ENCODE results near the gene KCNH3. TPM values are rescaled to one million over a fixed set of nuclear protein-coding genes. Genes with fewer than 3 reads are reported as not detected.

The KCNH3 gene
- total RNA-seq, 2 experiments from 2014 or later, result 0.58 to 0.90 TPM

DNA sequence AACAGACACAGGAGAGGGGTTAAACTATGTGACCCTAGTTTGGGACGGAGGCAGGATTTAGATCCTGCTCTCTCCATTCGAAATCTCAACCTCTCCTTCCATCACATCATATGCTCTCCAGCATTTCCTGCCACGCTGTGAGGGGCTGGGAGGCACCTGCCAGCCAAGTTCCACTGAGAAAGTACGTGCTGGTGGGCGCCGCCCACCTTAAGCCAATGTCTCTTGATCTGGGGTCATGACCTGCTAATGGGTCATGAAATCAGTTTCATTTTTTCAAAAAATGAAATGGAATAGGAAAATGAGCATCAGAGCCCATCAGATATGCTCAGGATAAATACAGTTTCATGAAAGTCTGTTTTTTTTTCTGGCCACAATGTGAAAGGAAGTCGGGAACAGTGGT, 21.9 kb downstream of the KCNH3 start:
- DNase-seq, result no peak
- peaks cover 57% of the 10 kb centered on the region for H3K4me1 Mint-ChIP-seq
- ChIA-PET CTCF (interaction anchor here (0.8 to 6.6 kb wide), 4 partner anchors 19 to 203 kb away, joined by 3 to 41 read pairs (median 18); no protein-coding TSS in a partner anchor), POLR2A (interaction anchor here (0.5 kb wide), 1 partner anchor 16 kb away, joined by 3 read pairs; no protein-coding TSS in a partner anchor)
- H3K9me3 Mint-ChIP-seq, result no peaks in the 10 kb centered on the region
- peak overlapping the region; percentile 34 for H3K27ac Mint-ChIP-seq
- peaks cover 65% of the 10 kb centered on the region for H3K36me3 Mint-ChIP-seq (ENCODE audit: low read depth)
- no peak overlapping the region for H3K4me3 Mint-ChIP-seq
- H3K27me3 Mint-ChIP-seq, result no peaks in the 10 kb centered on the region

DNA sequence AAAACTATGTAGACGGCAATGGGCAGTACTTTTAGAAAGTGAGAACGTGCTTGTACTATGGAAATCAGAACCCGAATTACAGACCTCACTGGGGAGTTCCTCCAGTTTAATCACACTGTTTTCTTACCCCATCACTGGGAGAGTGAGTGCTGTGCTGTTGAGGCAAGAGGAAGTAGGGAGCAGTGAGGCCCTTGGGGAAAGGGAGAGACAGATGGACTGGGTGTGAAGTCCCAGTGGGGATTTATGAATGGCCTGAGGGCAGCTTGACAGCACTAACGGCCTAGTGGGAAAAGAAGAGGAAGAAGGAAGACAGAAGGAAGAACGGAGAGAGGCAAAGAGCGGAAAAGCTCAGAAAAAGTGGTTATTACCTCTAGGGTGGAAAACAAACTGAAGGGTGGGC, 23.4 kb downstream of the KCNH3 start:
- H3K27ac Mint-ChIP-seq, result peak overlapping the region; percentile 8
- peaks cover 65% of the 10 kb centered on the region for H3K4me1 Mint-ChIP-seq
- H3K9me3 Mint-ChIP-seq, result no peaks in the 10 kb centered on the region
- H3K27me3 Mint-ChIP-seq, result no peaks in the 10 kb centered on the region
- H3K4me3 Mint-ChIP-seq, result no peak overlapping the region
- CTCF ChIA-PET, result interaction anchor here (1.2 to 6.6 kb wide), 5 partner anchors 9 to 204 kb away, joined by 4 to 41 read pairs (median 21); no protein-coding TSS in a partner anchor
- H3K36me3 Mint-ChIP-seq (ENCODE audit: low read depth), result peaks cover 65% of the 10 kb centered on the region
- POLR2A ChIA-PET, result interaction anchor here (1.0 to 5.9 kb wide), 3 partner anchors 9 to 195 kb away, joined by 3 to 76 read pairs (median 3); partner anchors contain the start of gene SPATS2
- DNase-seq, result no peak

DNA sequence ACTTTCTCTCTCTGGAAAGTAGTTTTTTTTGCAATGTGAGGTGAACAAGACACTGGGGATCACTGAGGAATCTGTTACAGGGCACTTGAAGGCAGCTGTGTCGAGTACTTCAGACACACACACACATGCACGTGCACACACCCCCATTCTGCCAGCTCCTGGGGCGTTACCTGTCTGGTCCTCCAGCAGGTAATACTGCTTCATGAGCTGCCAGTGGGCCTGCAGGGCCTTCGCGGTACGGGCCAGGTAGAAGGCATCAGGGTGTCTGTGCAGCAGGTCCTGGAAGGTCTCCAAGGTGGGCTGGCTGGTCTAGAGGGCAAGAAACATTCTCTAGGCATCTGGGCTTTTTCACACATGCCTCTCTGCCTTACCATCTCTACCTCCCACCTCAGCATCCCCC, 24.0 kb downstream of the KCNH3 start:
- Mint-ChIP-seq H3K9me3 (no peaks in the 10 kb centered on the region), H3K4me1 (peaks cover 68% of the 10 kb centered on the region), H3K27me3 (no peaks in the 10 kb centered on the region), H3K4me3 (no peak overlapping the region), H3K27ac (peak overlapping the region; percentile 80), H3K36me3 (ENCODE audit: low read depth) (peaks cover 67% of the 10 kb centered on the region)
- CTCF ChIA-PET, result interaction anchor here (0.7 to 6.6 kb wide), 5 partner anchors 10 to 205 kb away, joined by 3 to 41 read pairs (median 21); no protein-coding TSS in a partner anchor
- POLR2A ChIA-PET, result interaction anchor here (0.9 to 5.9 kb wide), 4 partner anchors 10 to 240 kb away, joined by 3 to 76 read pairs (median 4); partner anchors contain the start of genes SPATS2 and TROAP
- DNase-seq, result no peak

DNA sequence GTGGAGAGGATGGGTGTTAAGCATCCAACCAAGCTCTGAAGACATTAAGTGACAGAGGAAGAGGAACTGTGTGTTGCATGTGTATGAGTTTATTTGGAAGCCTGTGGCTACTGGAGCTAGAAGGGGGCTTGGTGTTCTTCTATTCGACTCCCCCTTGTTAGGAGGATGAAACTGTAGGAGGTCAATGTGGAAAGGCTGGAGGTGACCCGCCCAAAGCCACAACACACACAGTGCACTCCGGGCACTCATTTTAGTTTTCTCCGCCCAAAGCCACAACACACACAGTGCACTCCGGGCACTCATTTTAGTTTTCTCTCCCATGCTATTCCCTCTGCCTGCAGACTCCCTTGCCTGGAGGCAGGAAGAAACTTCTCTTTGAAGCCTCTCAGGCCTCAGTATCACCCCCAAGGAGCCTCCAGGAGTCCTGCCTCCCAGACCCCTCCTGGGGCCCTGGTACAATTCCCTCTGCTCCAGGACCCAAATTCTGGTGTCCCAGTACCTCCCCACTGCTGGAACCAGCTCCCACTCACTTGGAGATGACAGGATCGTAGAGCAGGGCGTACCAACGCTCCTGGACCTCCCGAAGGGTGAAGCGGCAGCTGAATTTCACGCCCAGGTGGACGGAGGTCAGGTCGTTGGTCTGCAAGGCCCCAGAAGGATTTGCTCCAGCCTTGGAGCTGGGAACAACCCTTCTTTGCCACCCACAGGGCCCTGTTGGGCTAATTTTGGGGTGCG, 25.3 kb downstream of the KCNH3 start:
- CTCF ChIA-PET, result interaction anchor here (1.0 to 6.6 kb wide), 5 partner anchors 11 to 206 kb away, joined by 4 to 41 read pairs (median 21); partner anchors contain the start of gene PRPF40B
- peak overlapping the region; percentile 19 for H3K4me3 Mint-ChIP-seq

DNA sequence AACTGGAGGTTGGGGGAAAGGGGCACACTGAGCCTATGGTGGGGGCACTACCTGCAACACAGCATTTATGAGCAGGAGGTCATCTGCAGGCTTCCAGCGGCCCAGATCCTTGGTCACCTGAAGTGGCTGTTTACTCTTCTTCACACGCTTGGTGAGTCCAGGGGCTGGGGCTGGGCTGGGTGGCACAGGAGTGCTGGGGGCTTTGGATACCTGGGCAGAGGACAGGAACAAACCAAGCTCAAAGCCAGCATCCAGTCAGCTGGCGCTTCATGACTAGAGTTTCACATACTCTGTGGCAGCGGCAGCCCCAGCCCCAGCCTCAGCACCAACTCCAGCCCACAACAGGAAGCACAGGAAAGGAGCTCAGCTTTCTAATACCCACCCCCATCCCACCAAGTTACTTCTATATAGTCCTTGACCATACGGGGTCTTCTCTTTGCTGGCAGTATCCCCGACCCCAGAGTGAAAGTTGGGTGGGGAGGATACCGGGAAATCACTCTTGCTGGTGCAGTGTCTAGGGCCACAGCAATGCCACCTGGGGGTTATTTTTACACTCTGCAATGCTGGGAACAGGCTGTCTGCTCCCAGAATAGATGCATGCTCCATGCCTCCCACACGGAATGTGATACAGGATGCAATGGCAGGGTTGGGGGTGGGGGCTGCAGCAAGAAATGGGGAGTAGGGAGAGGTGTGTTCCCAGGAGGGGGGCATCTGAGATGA, 26.0 kb downstream of the KCNH3 start:
- POLR2A ChIA-PET, result interaction anchor here (0.6 to 5.9 kb wide), 9 partner anchors 12 to 710 kb away, joined by 3 to 76 read pairs (median 3); partner anchors contain the start of genes PRPF40B, SPATS2 and TMBIM6
- CTCF ChIA-PET, result interaction anchor here (0.6 to 6.6 kb wide), 6 partner anchors 12 to 506 kb away, joined by 4 to 41 read pairs (median 12); partner anchors contain the start of gene PRPF40B

More for the DNA sequence above, 25.3 kb downstream of the KCNH3 start:
- Mint-ChIP-seq H3K27ac (peak overlapping the region; percentile 80), H3K27me3 (no peaks in the 10 kb centered on the region), H3K9me3 (no peaks in the 10 kb centered on the region), H3K36me3 (ENCODE audit: low read depth) (peaks cover 66% of the 10 kb centered on the region), H3K4me1 (peaks cover 77% of the 10 kb centered on the region)
- DNase-seq, result no peak
- POLR2A ChIA-PET, result interaction anchor here (0.6 to 5.9 kb wide), 9 partner anchors 11 to 242 kb away, joined by 3 to 76 read pairs (median 3); partner anchors contain the start of genes PRPF40B, TMBIM6 and TROAP

DNA sequence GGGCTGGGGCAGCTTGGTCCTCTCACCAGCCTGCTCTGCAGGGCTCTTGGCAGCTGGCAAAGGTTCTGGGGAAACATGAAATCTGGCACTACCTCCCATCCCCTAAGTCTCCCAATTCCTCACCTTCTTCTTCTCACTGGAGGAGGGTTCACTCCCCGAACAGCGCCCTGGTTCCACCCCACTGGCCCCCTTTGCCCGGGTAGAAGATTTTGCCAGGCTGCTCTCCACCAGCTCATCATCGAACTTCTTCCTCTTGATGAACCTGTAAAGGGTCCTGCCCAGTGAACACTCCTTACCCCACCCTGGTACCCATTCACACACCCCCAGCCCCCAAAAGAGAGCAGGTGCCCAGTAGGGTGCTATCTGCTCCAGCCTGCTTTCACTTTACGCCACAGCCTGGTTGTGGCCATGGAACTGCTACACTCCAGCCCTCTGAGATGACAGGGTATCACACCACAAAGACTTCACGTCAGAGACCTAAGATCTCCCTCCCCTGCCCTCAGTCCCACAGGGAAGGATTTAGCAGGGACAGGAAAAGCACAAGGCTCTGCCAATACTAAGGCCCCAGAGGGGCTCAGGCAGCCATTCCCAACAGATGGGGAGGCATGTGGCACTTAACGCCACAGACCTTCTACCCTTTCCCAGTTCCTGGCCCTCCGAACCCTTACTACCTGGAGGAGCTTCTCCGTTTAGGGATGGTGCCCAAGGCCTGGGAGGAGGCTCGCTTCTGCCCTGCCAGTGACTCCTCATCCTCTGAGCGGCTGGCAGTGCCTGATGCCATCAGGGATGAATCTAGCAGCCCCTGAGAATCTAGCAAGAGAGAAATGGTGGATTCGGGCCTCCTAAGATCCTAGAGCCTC, 26.8 kb downstream of the KCNH3 start:
- POLR2A ChIA-PET, result interaction anchor here (0.6 to 5.9 kb wide), 10 partner anchors 11 to 711 kb away, joined by 3 to 76 read pairs (median 4); partner anchors contain the start of genes SPATS2 and TMBIM6

More for the DNA sequence above, 26.0 kb downstream of the KCNH3 start:
- peak overlapping the region; percentile 19 for H3K4me3 Mint-ChIP-seq
- peak overlapping the region; percentile 80 for H3K27ac Mint-ChIP-seq
- no peaks in the 10 kb centered on the region for H3K27me3 Mint-ChIP-seq
- peak; percentile 58 for DNase-seq
- H3K36me3 Mint-ChIP-seq (ENCODE audit: low read depth), result peaks cover 61% of the 10 kb centered on the region
- no peaks in the 10 kb centered on the region for H3K9me3 Mint-ChIP-seq
- peaks cover 77% of the 10 kb centered on the region for H3K4me1 Mint-ChIP-seq

DNA sequence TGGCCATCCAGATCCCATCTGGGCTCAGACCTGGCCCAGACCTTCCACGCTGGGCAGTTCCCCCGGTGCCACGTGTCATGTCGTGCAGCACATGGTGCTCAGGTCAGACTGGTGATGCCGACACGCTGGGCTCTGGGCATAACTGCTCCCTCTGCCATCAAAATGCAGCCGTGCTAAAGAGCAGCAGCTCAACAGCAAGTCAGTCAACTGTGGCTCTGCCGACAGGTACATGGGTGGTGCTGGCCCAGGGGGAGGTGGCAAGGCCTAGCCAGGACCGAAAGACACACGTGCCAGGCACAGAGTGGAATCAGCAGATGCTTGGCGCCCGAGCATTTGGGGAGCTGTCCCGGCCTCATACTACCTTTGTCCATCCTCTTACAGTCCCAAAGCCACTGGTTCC, 27.5 kb downstream of the KCNH3 start:
- Mint-ChIP-seq H3K27me3 (no peaks in the 10 kb centered on the region), H3K4me1 (peaks cover 73% of the 10 kb centered on the region), H3K9me3 (no peaks in the 10 kb centered on the region)

More for the DNA sequence above, 26.8 kb downstream of the KCNH3 start:
- Mint-ChIP-seq H3K27ac (peak overlapping the region; percentile 80), H3K4me1 (peaks cover 77% of the 10 kb centered on the region), H3K36me3 (ENCODE audit: low read depth) (peaks cover 53% of the 10 kb centered on the region), H3K4me3 (peak overlapping the region; percentile 38), H3K9me3 (no peaks in the 10 kb centered on the region), H3K27me3 (no peaks in the 10 kb centered on the region)
- DNase-seq, result peak; percentile 33
- CTCF ChIA-PET, result interaction anchor here (0.6 to 6.6 kb wide), 8 partner anchors 13 to 506 kb away, joined by 4 to 41 read pairs (median 8); partner anchors contain the start of genes PRPF40B and TMBIM6

DNA sequence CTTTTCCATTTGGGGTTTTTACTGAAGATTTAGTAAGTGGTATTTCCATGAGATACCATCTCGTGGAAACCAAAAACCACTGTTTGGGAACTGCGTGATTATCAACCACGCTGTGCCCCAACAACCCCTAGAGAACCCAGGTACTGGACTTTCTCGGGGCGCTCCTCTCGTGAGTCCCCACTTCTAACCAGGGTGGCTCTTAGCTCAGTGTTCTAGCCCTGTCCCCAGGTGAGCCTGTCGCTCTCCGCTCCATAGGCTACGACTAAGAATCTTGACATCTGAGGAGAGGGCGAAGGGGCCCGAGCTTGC, 28.4 kb downstream of the KCNH3 start:
- Mint-ChIP-seq H3K4me3 (peak overlapping the region; percentile 97), H3K9me3 (no peaks in the 10 kb centered on the region), H3K27ac (peak overlapping the region; percentile 89), H3K4me1 (peaks cover 70% of the 10 kb centered on the region), H3K27me3 (no peaks in the 10 kb centered on the region), H3K36me3 (ENCODE audit: low read depth) (peaks cover 37% of the 10 kb centered on the region)
- ChIA-PET POLR2A (interaction anchor here (0.6 to 5.9 kb wide), 12 partner anchors 8 to 437 kb away, joined by 3 to 76 read pairs (median 6); partner anchors contain the start of genes PRPF40B, SPATS2, TMBIM6 and TUBA1B), CTCF (interaction anchor here (1.3 to 2.4 kb wide), 7 partner anchors 12 to 174 kb away, joined by 3 to 11 read pairs (median 6); partner anchors contain the start of genes PRPF40B and TMBIM6)
- DNase-seq, result no peak

More for the DNA sequence above, 27.5 kb downstream of the KCNH3 start:
- DNase-seq, result no peak
- peak overlapping the region; percentile 9 for H3K4me3 Mint-ChIP-seq
- ChIA-PET POLR2A (interaction anchor here (1.5 to 5.9 kb wide), 7 partner anchors 13 to 436 kb away, joined by 5 to 76 read pairs (median 9); partner anchors contain the start of genes PRPF40B, SPATS2, TMBIM6 and TUBA1B), CTCF (interaction anchor here (1.9 to 2.4 kb wide), 3 partner anchors 14 to 175 kb away, joined by 6 to 11 read pairs (median 11); partner anchors contain the start of genes PRPF40B and TMBIM6)
- peak overlapping the region; percentile 36 for H3K27ac Mint-ChIP-seq
- peaks cover 46% of the 10 kb centered on the region for H3K36me3 Mint-ChIP-seq (ENCODE audit: low read depth)

DNA sequence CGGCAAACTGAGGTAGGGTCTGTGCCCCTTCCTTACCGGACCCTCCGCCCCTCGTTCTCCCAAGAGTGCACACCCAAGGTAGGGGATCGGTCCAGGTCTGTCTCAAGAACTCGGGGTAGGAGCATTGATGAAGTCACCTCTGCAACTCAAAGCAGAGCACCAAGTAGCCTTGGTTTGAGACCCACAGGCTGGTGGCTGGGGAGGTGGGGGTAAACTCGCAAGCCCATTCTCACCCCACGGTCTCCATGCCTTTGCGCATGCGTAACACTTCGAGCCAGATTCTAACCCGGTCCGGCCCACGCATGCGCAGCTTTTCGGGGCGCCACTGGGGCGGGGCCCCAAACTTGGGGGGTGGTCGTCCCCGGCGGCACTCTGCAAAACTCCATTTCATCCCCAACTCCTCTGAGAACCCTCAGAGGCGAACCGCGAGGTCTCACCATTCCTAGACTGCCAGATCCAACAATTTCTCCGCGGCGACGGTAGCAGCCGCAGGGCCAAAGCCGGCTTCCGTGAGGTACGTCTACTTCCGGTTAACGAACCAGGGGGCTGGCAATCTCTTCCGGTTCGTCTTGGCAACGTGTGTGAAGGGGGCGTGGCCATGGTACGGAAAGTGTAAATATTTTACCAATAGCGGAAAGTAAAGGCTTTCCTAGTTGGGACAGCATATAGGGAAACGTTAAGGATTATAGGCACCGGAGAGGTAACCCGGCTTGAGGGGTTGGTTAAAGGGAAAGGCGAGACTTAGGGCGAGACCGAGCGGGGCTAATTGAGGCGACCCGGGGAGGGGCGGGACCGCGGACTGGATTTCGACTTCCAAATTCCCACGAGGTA, 29.0 kb downstream of the KCNH3 start, which contains the start of gene MCRS1:
Gene MCRS1 (minus strand): TSS at position 532 of the 831 bp plus-strand sequence. CDS start 1,411 bp downstream, outside the sequence.
- peak; percentile 90 for DNase-seq
- Mint-ChIP-seq H3K4me1 (peaks cover 65% of the 10 kb centered on the region), H3K27me3 (no peaks in the 10 kb centered on the region), H3K36me3 (ENCODE audit: low read depth) (peaks cover 31% of the 10 kb centered on the region), H3K4me3 (peak within 1 kb of the TSS; percentile 97), H3K9me3 (no peaks in the 10 kb centered on the region), H3K27ac (peak within 1 kb of the TSS; percentile 89)
- CTCF ChIA-PET, result interaction anchor here (0.5 to 2.4 kb wide), 10 partner anchors 11 to 201 kb away, joined by 3 to 11 read pairs (median 5); partner anchors contain the start of genes PRPF40B and TMBIM6
- POLR2A ChIA-PET, result interaction anchor here (0.6 to 5.9 kb wide), 11 partner anchors 9 to 438 kb away, joined by 3 to 76 read pairs (median 6); partner anchors contain the start of genes PRPF40B, SPATS2 and TUBA1B

DNA sequence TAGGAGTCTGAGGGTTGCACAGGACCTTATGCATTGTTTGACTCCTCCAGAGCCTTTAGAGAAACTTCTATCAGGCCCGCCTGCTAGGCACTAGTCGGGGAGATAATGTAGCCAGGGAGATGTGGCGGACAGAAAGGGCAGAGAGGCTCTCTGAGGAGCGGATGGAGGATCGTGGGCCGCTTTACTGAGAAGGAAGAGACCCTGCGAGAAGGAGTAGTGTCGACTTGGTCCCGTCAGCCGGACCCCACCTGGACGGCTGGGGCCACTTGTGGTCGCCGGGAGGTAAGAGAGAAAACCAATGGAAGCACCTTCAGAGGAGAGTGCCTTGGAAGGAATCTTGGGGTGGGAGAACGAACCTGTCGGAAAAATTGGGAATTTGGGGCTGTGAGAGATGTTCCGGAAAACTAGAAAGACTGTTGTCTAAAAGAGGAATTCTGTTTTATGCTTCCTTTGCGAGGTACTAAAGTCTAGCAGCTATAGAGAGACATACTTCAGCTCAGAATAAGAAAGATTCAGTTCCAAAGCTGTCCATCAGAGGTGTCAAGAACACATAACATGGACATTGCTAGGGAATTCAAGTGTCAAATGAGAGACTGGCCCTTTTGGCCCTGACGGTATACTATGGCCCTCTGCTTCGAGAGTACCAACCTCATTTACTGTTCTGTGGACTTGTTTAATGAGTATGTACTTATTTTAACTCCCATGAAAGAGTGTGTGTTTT, 29.8 kb downstream of the KCNH3 start:
- no peaks in the 10 kb centered on the region for H3K27me3 Mint-ChIP-seq
- peaks cover 24% of the 10 kb centered on the region for H3K36me3 Mint-ChIP-seq (ENCODE audit: low read depth)
- H3K9me3 Mint-ChIP-seq, result no peaks in the 10 kb centered on the region
- peak overlapping the region; percentile 97 for H3K4me3 Mint-ChIP-seq
- peaks cover 57% of the 10 kb centered on the region for H3K4me1 Mint-ChIP-seq
- H3K27ac Mint-ChIP-seq, result peak overlapping the region; percentile 89
- POLR2A ChIA-PET, result interaction anchor here (0.6 to 1.0 kb wide), 4 partner anchors 12 to 246 kb away, joined by 3 read pairs; partner anchors contain the start of gene TROAP
- CTCF ChIA-PET, result interaction anchor here (0.6 to 1.1 kb wide), 3 partner anchors 12 to 202 kb away, joined by 3 to 7 read pairs (median 3); no protein-coding TSS in a partner anchor
- no peak for DNase-seq

All from activated CD4-positive, alpha-beta memory T cell treated with anti-CD3 and anti-CD28 coated beads, Interleukin-2, amount 10 ng/mL, durations not matched to agents 7 days and 5 days (primary cell).